ENCODE measurements around the gene NXPE3. TPM values are rescaled to one million over a fixed set of nuclear protein-coding genes. Genes with fewer than 3 reads are reported as not detected.

Gene NXPE3
- total RNA-seq, 1 experiment from 2014 or later, result 37.6 TPM

- H3K9me3 ChIP-seq (ENCODE audit: low read depth, low read length, poor library complexity, severe bottlenecking), result no peaks in the 10 kb centered on the region
- no TSS peak for BruUV-seq (replicated peaks)
- CTCF ChIA-PET, result interaction anchor here (1.5 kb wide), 1 partner anchor 413 kb away, joined by 8 read pairs; no protein-coding TSS in a partner anchor
- H3K4me3 ChIP-seq (ENCODE audit: low read depth, low read length, poor library complexity, severe bottlenecking), result no peak overlapping the region
- DNase-seq (ENCODE audit: low spot score), result no peak
- intact Hi-C loops (cut with micrococcal nuclease; ENCODE audit: unreplicated experiment), result loop anchor here (5.0 to 10.0 kb wide), 2 partner anchors 273 to 715 kb away; no protein-coding TSS in a partner anchor
- H3K36me3 ChIP-seq (ENCODE audit: insufficient read depth, low read length, poor library complexity, severe bottlenecking), result no peaks in the 10 kb centered on the region
- POLR2A ChIA-PET (ENCODE audit: low non-redundant PET), result no interaction called here
- H3K4me1 ChIP-seq (ENCODE audit: insufficient read depth, low read length, poor library complexity, severe bottlenecking), result peaks cover 35% of the 10 kb centered on the region
- H3K27me3 ChIP-seq (replicated peaks; ENCODE audit: insufficient read depth, low read depth, low read length, poor library complexity), result no peaks in the 10 kb centered on the region
- no peak overlapping the region for H3K27ac ChIP-seq (ENCODE audit: low read depth, low read length, poor library complexity, severe bottlenecking)
- TF ChIP-seq CTCF (conservative IDR thresholded peaks at IDR 0.05; ENCODE audit: low read depth, low read length) (no peak), EZH2 (IDR thresholded peaks at IDR 0.05; ENCODE audit: borderline replicate concordance, low read depth, low read length, poor library complexity, severe bottlenecking) (no peak)
These were observed 32.9 kb downstream of the NXPE3 start for GRCh38 chr3:101811875-101812274.

- no peak for DNase-seq (ENCODE audit: low spot score)
- Histone ChIP-seq H3K4me1 (ENCODE audit: insufficient read depth, low read length, poor library complexity, severe bottlenecking) (peaks cover 35% of the 10 kb centered on the region), H3K9me3 (ENCODE audit: low read depth, low read length, poor library complexity, severe bottlenecking) (no peaks in the 10 kb centered on the region), H3K36me3 (ENCODE audit: insufficient read depth, low read length, poor library complexity, severe bottlenecking) (no peaks in the 10 kb centered on the region), H3K27me3 (replicated peaks; ENCODE audit: insufficient read depth, low read depth, low read length, poor library complexity) (no peaks in the 10 kb centered on the region), H3K27ac (ENCODE audit: low read depth, low read length, poor library complexity, severe bottlenecking) (peak overlapping the region; percentile 39), H3K4me3 (ENCODE audit: low read depth, low read length, poor library complexity, severe bottlenecking) (no peak overlapping the region)
- CTCF ChIA-PET, result interaction anchor here (0.8 to 1.5 kb wide), 2 partner anchors 412 to 417 kb away, joined by 6 to 8 read pairs; no protein-coding TSS in a partner anchor
- intact Hi-C loops (cut with micrococcal nuclease; ENCODE audit: unreplicated experiment), result loop anchor here (1.0 to 10.0 kb wide), 3 partner anchors 272 to 714 kb away; no protein-coding TSS in a partner anchor
- TF ChIP-seq EZH2 (IDR thresholded peaks at IDR 0.05; ENCODE audit: borderline replicate concordance, low read depth, low read length, poor library complexity, severe bottlenecking) (no peak), CTCF (conservative IDR thresholded peaks at IDR 0.05; ENCODE audit: low read depth, low read length) (no peak)
- POLR2A ChIA-PET (ENCODE audit: low non-redundant PET), result no interaction called here
- BruUV-seq (replicated peaks), result no TSS peak
These were observed 33.9 kb downstream of the NXPE3 start for GRCh38 chr3:101812895-101813294.

GRCh38 chr3:101813817-101814440 is 34.9 kb downstream of the NXPE3 start:
- Histone ChIP-seq H3K4me3 (ENCODE audit: low read depth, low read length, poor library complexity, severe bottlenecking) (no peak overlapping the region), H3K36me3 (ENCODE audit: insufficient read depth, low read length, poor library complexity, severe bottlenecking) (no peaks in the 10 kb centered on the region), H3K27ac (ENCODE audit: low read depth, low read length, poor library complexity, severe bottlenecking) (peak overlapping the region; percentile 51), H3K4me1 (ENCODE audit: insufficient read depth, low read length, poor library complexity, severe bottlenecking) (peaks cover 35% of the 10 kb centered on the region), H3K9me3 (ENCODE audit: low read depth, low read length, poor library complexity, severe bottlenecking) (no peaks in the 10 kb centered on the region), H3K27me3 (replicated peaks; ENCODE audit: insufficient read depth, low read depth, low read length, poor library complexity) (no peaks in the 10 kb centered on the region)
- CTCF ChIA-PET, result interaction anchor here (0.6 to 1.7 kb wide), 6 partner anchors 8 to 723 kb away, joined by 3 to 33 read pairs (median 6); no protein-coding TSS in a partner anchor
- intact Hi-C loops (cut with micrococcal nuclease; ENCODE audit: unreplicated experiment), result loop anchor here (1.0 to 10.0 kb wide), 4 partner anchors 224 to 713 kb away; no protein-coding TSS in a partner anchor
- TF ChIP-seq EZH2 (IDR thresholded peaks at IDR 0.05; ENCODE audit: borderline replicate concordance, low read depth, low read length, poor library complexity, severe bottlenecking) (no peak), CTCF (conservative IDR thresholded peaks at IDR 0.05; ENCODE audit: low read depth, low read length) (peak; percentile 78)
- peak; percentile 81 for DNase-seq (ENCODE audit: low spot score)
- BruUV-seq (replicated peaks), result no TSS peak
- POLR2A ChIA-PET (ENCODE audit: low non-redundant PET), result interaction anchor here (0.5 to 0.8 kb wide), 3 partner anchors 40 to 290 kb away, joined by 7 to 15 read pairs (median 8); no protein-coding TSS in a partner anchor

All from A673 (cell line).